Measurements from ENCODE around the gene EPHX1.
"Not testable (repeated sequence)": the region's sequence is repeated elsewhere in the genome, so short reads cannot be mapped to it uniquely, and the experiment has no call there.

GRCh38 chr1:225801146-225801545 lies 8.8 kb upstream of the EPHX1 start:
- TF ChIP-seq CTCF, POLR2A (IDR thresholded peaks at IDR 0.05): not testable (repeated sequence)

Measured in Peyer's patch (tissue), 4 donors.